Measurements from ENCODE around the gene TBC1D14. TPM values are rescaled to one million over a fixed set of nuclear protein-coding genes. Genes with fewer than 3 reads are reported as not detected.

Gene TBC1D14
- total RNA-seq: 31.0 and 33.2 TPM in 2 replicates
- long read RNA-seq, full-length matches to known transcripts: 34 of 72 reads
- long read RNA-seq, partial matches to known transcripts: 23 of 72 reads
- long read RNA-seq, other reads (novel, unspliced or antisense): 15 of 72 reads

GRCh38 chr4:6909113-6909969 lies at the start of gene TBC1D14:
Gene TBC1D14 (plus strand): TSS chr4:6909826. CDS start chr4:6923390, 13,564 bp downstream.
- no peaks in the 10 kb centered on the region for H3K36me3 Mint-ChIP-seq (ENCODE audit: unreplicated experiment)
- peaks cover 4% of the 10 kb centered on the region for H3K27me3 Mint-ChIP-seq (ENCODE audit: unreplicated experiment)
- H3K27ac Mint-ChIP-seq (ENCODE audit: unreplicated experiment): peak within 1 kb of the TSS; percentile 82
- H3K9me3 Mint-ChIP-seq (ENCODE audit: unreplicated experiment): no peaks in the 10 kb centered on the region
- H3K4me3 Mint-ChIP-seq (ENCODE audit: unreplicated experiment): peak within 1 kb of the TSS; percentile 90
- TF ChIP-seq CTCF (IDR thresholded peaks at IDR 0.05): peak; percentile 32
- peak; percentile 95 for DNase-seq (ENCODE audit: extremely low spot score, unreplicated experiment)
- peaks cover 21% of the 10 kb centered on the region for H3K4me1 Mint-ChIP-seq (ENCODE audit: unreplicated experiment)

GRCh38 chr4:6868386-6868785 lies 41.2 kb upstream of the TBC1D14 start:
- H3K4me1 Mint-ChIP-seq (ENCODE audit: unreplicated experiment): no peaks in the 10 kb centered on the region
- H3K27ac Mint-ChIP-seq (ENCODE audit: unreplicated experiment): no peak overlapping the region
- H3K36me3 Mint-ChIP-seq (ENCODE audit: unreplicated experiment): peaks cover 47% of the 10 kb centered on the region
- no peak overlapping the region for H3K4me3 Mint-ChIP-seq (ENCODE audit: unreplicated experiment)
- TF ChIP-seq CTCF (IDR thresholded peaks at IDR 0.05): no peak
- no peaks in the 10 kb centered on the region for H3K27me3 Mint-ChIP-seq (ENCODE audit: unreplicated experiment)
- DNase-seq (ENCODE audit: extremely low spot score, unreplicated experiment): no peak
- H3K9me3 Mint-ChIP-seq (ENCODE audit: unreplicated experiment): no peaks in the 10 kb centered on the region

GRCh38 chr4:6869944-6870343 lies 39.7 kb upstream of the TBC1D14 start:
- Mint-ChIP-seq H3K27ac (ENCODE audit: unreplicated experiment) (no peak overlapping the region), H3K9me3 (ENCODE audit: unreplicated experiment) (no peaks in the 10 kb centered on the region), H3K4me3 (ENCODE audit: unreplicated experiment) (no peak overlapping the region), H3K36me3 (ENCODE audit: unreplicated experiment) (peaks cover 39% of the 10 kb centered on the region), H3K27me3 (ENCODE audit: unreplicated experiment) (no peaks in the 10 kb centered on the region), H3K4me1 (ENCODE audit: unreplicated experiment) (no peaks in the 10 kb centered on the region)
- no peak for DNase-seq (ENCODE audit: extremely low spot score, unreplicated experiment)
- TF ChIP-seq CTCF (IDR thresholded peaks at IDR 0.05): no peak

GRCh38 chr4:6873291-6873690 lies 36.3 kb upstream of the TBC1D14 start:
- no peaks in the 10 kb centered on the region for H3K27me3 Mint-ChIP-seq (ENCODE audit: unreplicated experiment)
- H3K4me3 Mint-ChIP-seq (ENCODE audit: unreplicated experiment): no peak overlapping the region
- H3K4me1 Mint-ChIP-seq (ENCODE audit: unreplicated experiment): peaks cover 11% of the 10 kb centered on the region
- no peak overlapping the region for H3K27ac Mint-ChIP-seq (ENCODE audit: unreplicated experiment)
- H3K36me3 Mint-ChIP-seq (ENCODE audit: unreplicated experiment): peaks cover 32% of the 10 kb centered on the region
- no peak for DNase-seq (ENCODE audit: extremely low spot score, unreplicated experiment)
- TF ChIP-seq CTCF (IDR thresholded peaks at IDR 0.05): no peak
- no peaks in the 10 kb centered on the region for H3K9me3 Mint-ChIP-seq (ENCODE audit: unreplicated experiment)

- Mint-ChIP-seq H3K27me3 (ENCODE audit: unreplicated experiment) (no peaks in the 10 kb centered on the region), H3K9me3 (ENCODE audit: unreplicated experiment) (no peaks in the 10 kb centered on the region), H3K4me1 (ENCODE audit: unreplicated experiment) (peaks cover 11% of the 10 kb centered on the region), H3K4me3 (ENCODE audit: unreplicated experiment) (no peak overlapping the region), H3K36me3 (ENCODE audit: unreplicated experiment) (peaks cover 34% of the 10 kb centered on the region), H3K27ac (ENCODE audit: unreplicated experiment) (no peak overlapping the region)
- no peak for DNase-seq (ENCODE audit: extremely low spot score, unreplicated experiment)
- TF ChIP-seq CTCF (IDR thresholded peaks at IDR 0.05): peak; percentile 82
Measured at GRCh38 chr4:6873792-6874461, 35.7 kb upstream of the TBC1D14 start.

Measured in osteocyte (in vitro differentiated cells).